GM10266 (cell line): ENCODE results near the gene ORC2.
A peak's percentile ranks its signal among the peaks of the same experiment; 100 is the strongest.

Experiments used
- DNase-seq: peaks from one replicate; pipeline ENCODE4 v3.0.0; 2012; ENCODE audit errors: extremely low spot score
- TF ChIP-seq, protein P1 (sequence below): IDR thresholded peaks from 2 replicates; pipeline ENCODE4 v1.5.1; 2012; ENCODE audit warnings: mild to moderate bottlenecking, low read depth; ENCODE audit not compliant: control insufficient read depth, insufficient read depth; ENCODE audit errors: missing control alignments

The ORC2 gene

DNA sequence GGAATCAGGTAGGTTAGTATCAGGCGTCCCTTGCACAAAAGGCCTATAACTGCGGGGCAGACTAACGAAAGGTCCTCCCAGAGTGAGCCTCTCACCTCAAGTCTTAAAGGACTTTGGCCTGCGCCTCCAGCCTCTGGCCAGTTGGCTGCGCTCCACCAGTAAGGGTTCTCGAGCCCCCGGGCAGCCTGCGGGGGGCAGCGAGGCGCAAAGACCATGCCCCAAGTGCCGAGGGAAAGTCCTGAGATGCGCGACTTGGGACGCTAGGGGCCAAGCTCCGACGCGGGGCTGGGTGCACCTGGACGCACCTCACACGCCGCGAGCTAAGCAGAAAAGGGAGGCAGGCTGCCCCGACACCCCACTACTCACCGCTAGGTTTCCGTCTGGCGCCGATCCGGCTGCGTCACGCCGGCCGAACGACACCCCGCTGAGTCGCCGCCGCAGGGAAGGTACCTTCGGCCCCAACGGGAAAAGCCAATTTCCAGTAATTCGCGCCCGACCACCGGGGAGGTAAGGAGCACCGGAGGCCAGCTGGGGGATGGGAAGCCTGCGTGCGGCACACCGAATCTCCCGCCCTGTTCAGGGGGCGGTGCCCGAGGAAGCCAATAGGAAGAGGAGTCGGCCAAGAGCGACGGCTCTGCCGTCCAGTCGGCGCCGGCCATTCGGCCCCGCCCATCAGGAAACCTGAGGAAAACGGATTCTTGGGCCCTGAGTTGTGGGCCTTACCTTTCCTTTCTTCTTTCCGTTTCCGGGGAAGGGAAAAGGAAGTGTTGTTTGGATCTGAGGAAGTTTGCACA, at the start of gene ORC2:
ORC2 (minus strand) TSS at position 537 of the 794 bp plus-strand sequence. CDS start 5,537 bp downstream, outside the sequence.
- DNase-seq, result peak; percentile 92
- TF ChIP-seq, protein P1, sequence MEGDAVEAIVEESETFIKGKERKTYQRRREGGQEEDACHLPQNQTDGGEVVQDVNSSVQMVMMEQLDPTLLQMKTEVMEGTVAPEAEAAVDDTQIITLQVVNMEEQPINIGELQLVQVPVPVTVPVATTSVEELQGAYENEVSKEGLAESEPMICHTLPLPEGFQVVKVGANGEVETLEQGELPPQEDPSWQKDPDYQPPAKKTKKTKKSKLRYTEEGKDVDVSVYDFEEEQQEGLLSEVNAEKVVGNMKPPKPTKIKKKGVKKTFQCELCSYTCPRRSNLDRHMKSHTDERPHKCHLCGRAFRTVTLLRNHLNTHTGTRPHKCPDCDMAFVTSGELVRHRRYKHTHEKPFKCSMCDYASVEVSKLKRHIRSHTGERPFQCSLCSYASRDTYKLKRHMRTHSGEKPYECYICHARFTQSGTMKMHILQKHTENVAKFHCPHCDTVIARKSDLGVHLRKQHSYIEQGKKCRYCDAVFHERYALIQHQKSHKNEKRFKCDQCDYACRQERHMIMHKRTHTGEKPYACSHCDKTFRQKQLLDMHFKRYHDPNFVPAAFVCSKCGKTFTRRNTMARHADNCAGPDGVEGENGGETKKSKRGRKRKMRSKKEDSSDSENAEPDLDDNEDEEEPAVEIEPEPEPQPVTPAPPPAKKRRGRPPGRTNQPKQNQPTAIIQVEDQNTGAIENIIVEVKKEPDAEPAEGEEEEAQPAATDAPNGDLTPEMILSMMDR, result peak; percentile 75

- no peak for DNase-seq
- TF ChIP-seq, protein P1, result no peak
These were observed 44.9 kb upstream of the ORC2 start for GRCh38 chr2:201008296-201008829.

DNA sequence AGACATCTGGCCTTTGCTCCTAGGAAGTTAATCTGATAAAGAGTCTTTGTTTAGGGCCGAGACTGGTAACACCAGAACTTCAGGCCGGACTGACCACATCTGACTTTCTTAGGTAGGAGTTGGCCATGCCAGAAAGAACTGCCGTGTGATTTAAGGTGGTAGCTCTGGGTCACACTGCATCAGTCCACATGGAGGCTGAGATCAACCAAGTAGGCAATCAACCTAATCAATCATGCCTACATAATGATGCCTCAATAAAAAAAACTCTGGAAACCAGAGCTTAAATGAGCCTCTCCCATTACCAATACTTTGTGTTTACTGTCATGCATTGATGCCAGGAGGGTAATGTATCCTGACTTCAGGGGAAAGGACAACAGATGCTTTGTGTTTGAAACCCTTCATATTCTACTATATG, 44.1 kb upstream of the ORC2 start:
- DNase-seq, result no peak
- TF ChIP-seq, protein P1, result no peak

GRCh38 chr2:201006704-201007103, 43.2 kb upstream of the ORC2 start:
- TF ChIP-seq, protein P1, result no peak
- DNase-seq, result no peak

GRCh38 chr2:201004370-201004769, 40.9 kb upstream of the ORC2 start:
- no peak for DNase-seq

DNA sequence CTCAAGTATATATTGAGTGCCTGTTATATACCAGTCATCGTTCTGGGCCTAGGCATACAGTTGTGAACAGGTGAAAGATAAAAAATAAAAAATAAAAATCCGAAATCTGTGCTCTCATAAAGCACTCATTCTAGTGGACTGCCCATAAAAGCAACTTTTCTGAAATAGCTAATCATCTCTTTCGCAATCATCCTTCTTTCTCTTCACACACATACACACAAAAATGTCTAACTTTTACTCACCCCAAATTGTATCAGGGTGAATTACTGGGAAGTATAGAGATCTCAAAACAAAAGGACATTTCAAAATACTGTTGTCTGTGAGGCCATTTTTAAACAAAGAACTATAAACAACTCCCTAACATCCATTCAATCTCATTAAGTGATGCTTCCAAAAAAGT, 29.6 kb upstream of the ORC2 start:
- TF ChIP-seq, protein P1, result no peak
- no peak for DNase-seq

More at GRCh38 chr2:201004370-201004769, 40.9 kb upstream of the ORC2 start:
- TF ChIP-seq, protein P1, result no peak

GRCh38 chr2:200987137-200987536, 23.7 kb upstream of the ORC2 start:
- no peak for DNase-seq
- TF ChIP-seq, protein P1, result no peak
